Spleen (tissue), 11 donors: ENCODE results near the gene XPNPEP1. TPM values are rescaled to one million over a fixed set of nuclear protein-coding genes. Genes with fewer than 3 reads are reported as not detected.

Experiments used
- DNase-seq: peaks from one replicate; pipeline ENCODE4 v3.0.0-alpha.2; 2020
- H3K27ac ChIP-seq, 8 donors: fragments of 200-600 bp; sonication (generic) in 7 of 8; 1 replicate in 4 of 8; 2 replicates in 4 of 8; pipeline versions ENCODE4 v1.5.0 to v1.8.0; 2016 to 2021; ENCODE audit warnings: inconsistent platforms in 4 of 8, mild to moderate bottlenecking in 4 of 8, moderate library complexity in 1 of 8
- H3K27me3 ChIP-seq, 7 donors: fragments of 200-600 bp; sonication (generic) in 6 of 7; replicated peaks in 1 of 7; 1 replicate in 4 of 7; 2 replicates in 3 of 7; pipeline versions ENCODE4 v1.5.0 to v1.8.0; 2016 to 2021; ENCODE audit warnings: inconsistent platforms in 3 of 7, mild to moderate bottlenecking in 1 of 7
- H3K36me3 ChIP-seq, 6 donors: fragments of 200-600 bp; sonication (generic) in 5 of 6; 1 replicate in 4 of 6; 2 replicates in 2 of 6; pipeline versions ENCODE4 v1.5.0 to v1.8.0; 2016 to 2021; ENCODE audit warnings: inconsistent platforms in 2 of 6
- H3K4me1 ChIP-seq, 6 donors: fragments of 200-600 bp; sonication (generic) in 5 of 6; 1 replicate in 3 of 6; 2 replicates in 3 of 6; pipeline versions ENCODE4 v1.5.0 to v1.8.0; 2016 to 2021; ENCODE audit warnings: inconsistent platforms in 3 of 6
- H3K4me3 ChIP-seq, 8 donors: fragments of 200-600 bp; sonication (generic) in 7 of 8; 1 replicate in 4 of 8; 2 replicates in 4 of 8; pipeline versions ENCODE4 v1.5.0 to v1.8.0; 2016 to 2021; ENCODE audit warnings: inconsistent platforms in 4 of 8, mild to moderate bottlenecking in 4 of 8, moderate library complexity in 2 of 8
- H3K9me3 ChIP-seq, 8 donors: fragments of 200-600 bp; sonication (generic) in 7 of 8; 1 replicate in 4 of 8; 2 replicates in 4 of 8; pipeline versions ENCODE4 v1.5.0 to v1.8.0; 2016 to 2021; ENCODE audit warnings: inconsistent platforms in 4 of 8
- CTCF ChIP-seq, 11 experiments: fragments of 200-600 bp in 7 of 11; fragments of 450-650 bp in 4 of 11; sonication (generic) in 4 of 11; IDR thresholded peaks in 8 of 11; conservative IDR thresholded peaks in 3 of 11; 1 replicate in 7 of 11; 2 replicates in 4 of 11; pipeline versions ENCODE4 v1.4.0 to v1.8.0; 2016 to 2021; ENCODE audit warnings: antibody characterized with exemption in 11 of 11, inconsistent platforms in 4 of 11, mild to moderate bottlenecking in 1 of 11
- POLR2A ChIP-seq, 3 donors: fragments of 450-650 bp; IDR thresholded peaks; one replicate each; pipeline ENCODE4 v1.5.1; 2017; ENCODE audit warnings: antibody characterized with exemption in 3 of 3, mild to moderate bottlenecking in 1 of 3
- POLR2AphosphoS5 ChIP-seq, 3 donors: sonication (generic); formaldehyde crosslinking; IDR thresholded peaks; one replicate each; pipeline ENCODE4 v1.5.1; 2017; ENCODE audit warnings: antibody characterized with exemption in 3 of 3
- WGBS, 5 donors: extraction: QIAGEN DNeasy Blood & Tissue Kit in 3 of 5; methylation state at CpG; one replicate each; pipeline versions ENCODE4 v1.1.5 to v1.1.7; 2013 to 2018; 5-methylcytosine and 5-hydroxymethylcytosine counted together
- intact Hi-C: fragments of 100-400 bp; cut with DNase I; formaldehyde crosslinking; loops from one replicate; pipeline ENCODE4 v1.15.0; 2023; ENCODE audit warnings: low total_unique reads
- polyA plus RNA-seq, 3 donors: library from polyadenylated mRNA; stranded (reverse); fragments of 200-250 nt; gene quantifications; one replicate each; pipeline ENCODE4 v1.2.1, GENCODE V29; 2013
- total RNA-seq, 7 donors: library from RNA; depleted of rRNA in 3 of 7; stranded (reverse); fragments of >200 nt in 3 of 7; fragmentation: NEBNext Ultra II Directional in 4 of 7; extraction: Animal tissue kit (Norgen Biotek cat#: 25700) in 4 of 7; gene quantifications; one replicate each; pipeline versions ENCODE4 v1.1.0 to v1.2.1, GENCODE V29; 2016 to 2021
- donor health status: healthy with polysubstance abuse.
- donor health status: DM: no; HTN: no; CAD: no; lungs with moderate emphysema.
- donor health status: DM: no; HTN: no; CAD: no.
- donor health status: Bipolar disorder and iron deficiency.
- donor health status: healthy.
- donor health status: DM: no; HTN: no; CAD: no.
- donor health status: DM: yes; HTN: yes; CAD: no.

The XPNPEP1 gene
- total and polyA plus RNA-seq, 10 donors: 23.1 to 97.1 (median 63.7) TPM

DNA sequence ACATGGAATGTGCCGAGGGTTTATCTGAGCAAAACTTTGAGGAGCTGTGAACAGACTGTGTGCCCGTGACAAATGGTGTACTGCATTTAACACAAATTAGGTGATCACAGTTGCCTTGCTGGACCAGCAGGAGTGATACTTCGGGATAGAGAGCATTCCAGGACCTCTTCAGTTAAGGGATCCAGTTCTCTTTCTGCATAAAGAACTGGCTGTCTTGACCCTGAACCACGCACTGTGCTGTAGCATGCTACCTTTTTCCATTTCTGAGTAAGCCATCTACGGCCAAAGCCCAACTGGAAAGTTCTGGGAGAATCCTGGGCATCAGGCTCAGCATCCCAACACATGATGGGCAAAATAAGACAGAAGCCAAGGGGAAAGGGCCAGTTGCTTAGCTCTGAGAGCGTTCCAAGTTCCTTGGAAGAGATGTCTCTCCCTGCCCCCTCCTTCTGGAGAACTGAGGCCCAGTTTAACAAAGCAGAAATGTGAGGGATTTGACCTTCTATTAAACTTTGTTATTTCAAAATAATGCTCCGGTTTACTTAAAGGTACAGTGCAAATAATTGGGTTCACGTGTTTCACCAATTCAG is 46.5 kb upstream of the XPNPEP1 start:
- H3K4me3 ChIP-seq: no peak overlapping the region
- TF ChIP-seq POLR2A (IDR thresholded peaks at IDR 0.05) (no peak), CTCF (IDR thresholded peaks at IDR 0.05 in 8 of 11, conservative IDR thresholded peaks at IDR 0.05 in 3 of 11) (no peak), POLR2AphosphoS5 (IDR thresholded peaks at IDR 0.05) (no peak)
- 82 to 93% (median 89%) methylated on average over 8 of the region's 8 CpGs for WGBS, 5 donors
- peaks cover 0 to 9% (median 0%) of the 10 kb centered on the region in 6 donors for H3K4me1 ChIP-seq
- H3K36me3 ChIP-seq: no peaks in the 10 kb centered on the region
- no peak overlapping the region for H3K27ac ChIP-seq
- intact Hi-C loops: no loop called here
- no peaks in the 10 kb centered on the region for H3K9me3 ChIP-seq
- no peak for DNase-seq
- no peaks in the 10 kb centered on the region for H3K27me3 ChIP-seq

- Histone ChIP-seq H3K4me1 (peaks cover 0 to 9% (median 0%) of the 10 kb centered on the region in 6 donors), H3K9me3 (no peaks in the 10 kb centered on the region), H3K4me3 (no peak overlapping the region), H3K27me3 (no peaks in the 10 kb centered on the region), H3K36me3 (no peaks in the 10 kb centered on the region), H3K27ac (no peak overlapping the region)
- WGBS, 5 donors: 78 to 87% (median 86%) methylated on average over 14 of the region's 14 CpGs
- intact Hi-C loops: no loop called here
- no peak for DNase-seq
- TF ChIP-seq POLR2A (IDR thresholded peaks at IDR 0.05) (no peak), CTCF (IDR thresholded peaks at IDR 0.05 in 8 of 11, conservative IDR thresholded peaks at IDR 0.05 in 3 of 11) (no peak), POLR2AphosphoS5 (IDR thresholded peaks at IDR 0.05) (no peak)
Observed at GRCh38 chr10:109968953-109969759, 45.8 kb upstream of the XPNPEP1 start.

DNA sequence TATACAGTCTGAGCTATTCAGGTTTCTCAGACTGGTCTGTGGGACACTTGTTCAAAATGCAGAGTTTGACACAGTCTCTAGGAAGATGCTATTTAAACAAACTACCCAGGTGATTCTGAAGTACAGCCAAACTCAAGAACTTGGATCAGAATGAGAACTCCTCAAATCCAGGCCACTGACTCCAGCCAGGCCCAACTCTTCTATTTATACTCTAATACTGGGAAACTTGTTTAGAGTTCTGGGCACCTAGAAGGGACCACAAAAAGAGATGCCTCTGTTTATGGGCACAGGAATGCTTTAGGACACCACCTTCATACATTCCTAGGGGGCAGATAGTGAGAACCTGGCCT is 44.4 kb upstream of the XPNPEP1 start:
- TF ChIP-seq CTCF (IDR thresholded peaks at IDR 0.05 in 8 of 11, conservative IDR thresholded peaks at IDR 0.05 in 3 of 11): no peak
- TF ChIP-seq POLR2A (IDR thresholded peaks at IDR 0.05): no peak
- TF ChIP-seq POLR2AphosphoS5 (IDR thresholded peaks at IDR 0.05): no peak
- Histone ChIP-seq H3K4me3 (no peak overlapping the region), H3K27ac (peak overlapping the region in 2 of 8 donors; percentile 1 to 24), H3K27me3 (no peaks in the 10 kb centered on the region), H3K9me3 (no peaks in the 10 kb centered on the region), H3K36me3 (no peaks in the 10 kb centered on the region), H3K4me1 (peaks cover 0 to 9% (median 0%) of the 10 kb centered on the region in 6 donors)
- intact Hi-C loops: no loop called here
- no peak for DNase-seq

GRCh38 chr10:109966961-109967738 is 43.8 kb upstream of the XPNPEP1 start:
- Histone ChIP-seq H3K4me3 (no peak overlapping the region), H3K4me1 (peaks cover 0 to 9% (median 0%) of the 10 kb centered on the region in 6 donors), H3K27me3 (no peaks in the 10 kb centered on the region), H3K27ac (peak overlapping the region in 5 of 8 donors; percentile 1 to 24 (median 12)), H3K36me3 (no peaks in the 10 kb centered on the region), H3K9me3 (no peaks in the 10 kb centered on the region)
- intact Hi-C loops: no loop called here
- WGBS, 5 donors: 40 to 82% (median 67%) methylated on average over 9 of the region's 9 CpGs
- TF ChIP-seq POLR2AphosphoS5 (IDR thresholded peaks at IDR 0.05) (no peak), CTCF (IDR thresholded peaks at IDR 0.05 in 8 of 11, conservative IDR thresholded peaks at IDR 0.05 in 3 of 11) (no peak), POLR2A (IDR thresholded peaks at IDR 0.05) (no peak)
- no peak for DNase-seq
